AG10803 (cell line): Measurements from ENCODE around the gene U2SURP.

ENCODE experiments used
- DNase-seq: peaks from one replicate; pipeline ENCODE4 v3.0.0; 2010; ENCODE audit warnings: low read depth
- H3K4me3 ChIP-seq: 2 replicates; pipeline ENCODE4 v1.5.1; 2011; ENCODE audit warnings: mild to moderate bottlenecking, low read length, control low read depth
- CTCF ChIP-seq: conservative IDR thresholded peaks from 2 replicates; pipeline ENCODE4 v1.5.1; 2011; ENCODE audit warnings: mild to moderate bottlenecking, low read length, control low read depth, inconsistent platforms

U2SURP gene

GRCh38 chr3:143078883-143079282, 77.5 kb downstream of the U2SURP start:
- no peak for TF ChIP-seq CTCF
- no peak overlapping the region for H3K4me3 ChIP-seq
- DNase-seq = peak; percentile 54

GRCh38 chr3:143080196-143080595, 78.8 kb downstream of the U2SURP start:
- no peak for DNase-seq
- no peak for TF ChIP-seq CTCF
- no peak overlapping the region for H3K4me3 ChIP-seq

- DNase-seq = no peak
- no peak overlapping the region for H3K4me3 ChIP-seq
- TF ChIP-seq CTCF = no peak
Measured at GRCh38 chr3:143081365-143081764, 80.0 kb downstream of the U2SURP start.

- H3K4me3 ChIP-seq = no peak overlapping the region
- DNase-seq = no peak
- TF ChIP-seq CTCF = no peak
Measured at GRCh38 chr3:143081844-143082778, 80.7 kb downstream of the U2SURP start.

- no peak for DNase-seq
- H3K4me3 ChIP-seq = no peak overlapping the region
- TF ChIP-seq CTCF = no peak
Measured at GRCh38 chr3:143083781-143084180, 82.4 kb downstream of the U2SURP start.

GRCh38 chr3:143084856-143085731, 83.7 kb downstream of the U2SURP start:
- no peak overlapping the region for H3K4me3 ChIP-seq
- peak; percentile 31 for DNase-seq
- no peak for TF ChIP-seq CTCF
